ENCODE data around the gene SLC12A6.
"Not testable (repeated sequence)": the region's sequence is repeated elsewhere in the genome, so short reads cannot be mapped to it uniquely, and the experiment has no call there.

GRCh38 chr15:34381829-34382521, 44.4 kb upstream of the SLC12A6 start:
- not testable (repeated sequence) for TF ChIP-seq CTCF (conservative IDR thresholded peaks at IDR 0.05; ENCODE audit: low read length); EZH2phosphoT487 (IDR thresholded peaks at IDR 0.05; ENCODE audit: borderline replicate concordance, low read depth, low read length)
